Esophagus squamous epithelium (tissue), 4 donors: Measurements from ENCODE around the gene PAX3.

Experiments used
- CTCF ChIP-seq, 6 experiments: fragments of 450-650 bp in 4 of 6; fragments of 200-600 bp in 2 of 6; sonication (generic) in 2 of 6; IDR thresholded peaks; one replicate each; pipeline ENCODE4 v1.5.1; 2016 to 2019; ENCODE audit warnings: antibody characterized with exemption in 6 of 6, mild to moderate bottlenecking in 4 of 6, moderate library complexity in 4 of 6
- POLR2A ChIP-seq, 4 donors: fragments of 450-650 bp; IDR thresholded peaks; one replicate each; pipeline ENCODE4 v1.6.1; 2017; ENCODE audit warnings: antibody characterized with exemption in 4 of 4, mild to moderate bottlenecking in 4 of 4, moderate library complexity in 3 of 4

- TF ChIP-seq CTCF (IDR thresholded peaks at IDR 0.05) (no peak), POLR2A (IDR thresholded peaks at IDR 0.05) (no peak)
These were observed 3.8 kb downstream of the PAX3 start for GRCh38 chr2:222294996-222295367.
